ENCODE data around the gene DIS3.
"Not testable (repeated sequence)": the region's sequence is repeated elsewhere in the genome, so short reads cannot be mapped to it uniquely, and the experiment has no call there.

Gene DIS3

GRCh38 chr13:72792640-72793039 lies 10.9 kb upstream of the DIS3 start:
- no peak for DNase-seq (ENCODE audit: low read depth in 1 of 2, low spot score in 1 of 2)
- H3K27me3 ChIP-seq (ENCODE audit: insufficient read depth, poor library complexity, severe bottlenecking) = no peaks in the 10 kb centered on the region
- no peak overlapping the region for H3K4me3 ChIP-seq (replicated peaks; ENCODE audit: insufficient read depth, low read length)
- no peak overlapping the region for H3K27ac ChIP-seq (replicated peaks)
- TF ChIP-seq REST (IDR thresholded peaks at IDR 0.05; ENCODE audit: insufficient replicate concordance, low read depth) (no peak), POLR2AphosphoS5 (IDR thresholded peaks at IDR 0.05; ENCODE audit: low read depth) (no peak), CTCF (IDR thresholded peaks at IDR 0.05; ENCODE audit: insufficient read depth, low read length) (no peak), GABPA (IDR thresholded peaks at IDR 0.05; ENCODE audit: low read depth) (no peak)

GRCh38 chr13:72788831-72789230 lies 7.1 kb upstream of the DIS3 start:
- DNase-seq (ENCODE audit: low read depth in 1 of 2, low spot score in 1 of 2) = peak in 1 of 2 experiments; percentile 28
- H3K4me3 ChIP-seq (replicated peaks; ENCODE audit: insufficient read depth, low read length) = no peak overlapping the region
- no peak for TF ChIP-seq REST (IDR thresholded peaks at IDR 0.05; ENCODE audit: insufficient replicate concordance, low read depth)
- TF ChIP-seq CTCF (IDR thresholded peaks at IDR 0.05; ENCODE audit: insufficient read depth, low read length) = no peak
- TF ChIP-seq GABPA (IDR thresholded peaks at IDR 0.05; ENCODE audit: low read depth) = no peak
- peak; percentile 73 for TF ChIP-seq SPI1 (IDR thresholded peaks at IDR 0.05; ENCODE audit: borderline replicate concordance, low read depth)
- TF ChIP-seq POLR2AphosphoS5 (IDR thresholded peaks at IDR 0.05; ENCODE audit: low read depth) = no peak
- H3K27me3 ChIP-seq (ENCODE audit: insufficient read depth, poor library complexity, severe bottlenecking) = no peaks in the 10 kb centered on the region
- peak overlapping the region; percentile 22 for H3K27ac ChIP-seq (replicated peaks)

GRCh38 chr13:72784679-72785078 lies 3.0 kb upstream of the DIS3 start:
- H3K27ac ChIP-seq (replicated peaks); H3K27me3 ChIP-seq (ENCODE audit: insufficient read depth, poor library complexity, severe bottlenecking); DNase-seq (ENCODE audit: low read depth in 1 of 2, low spot score in 1 of 2); H3K4me3 ChIP-seq (replicated peaks; ENCODE audit: insufficient read depth, low read length): not testable (repeated sequence)

GRCh38 chr13:72782717-72783116 lies 1.0 kb upstream of the DIS3 start:
- Histone ChIP-seq H3K27ac (replicated peaks) (peak overlapping the region; percentile 81), H3K4me3 (replicated peaks; ENCODE audit: insufficient read depth, low read length) (peak overlapping the region; percentile 97), H3K27me3 (ENCODE audit: insufficient read depth, poor library complexity, severe bottlenecking) (no peaks in the 10 kb centered on the region)
- no peak for DNase-seq (ENCODE audit: low read depth in 1 of 2, low spot score in 1 of 2)
- TF ChIP-seq CTCF (IDR thresholded peaks at IDR 0.05; ENCODE audit: insufficient read depth, low read length) (no peak), REST (IDR thresholded peaks at IDR 0.05; ENCODE audit: insufficient replicate concordance, low read depth) (no peak), POLR2AphosphoS5 (IDR thresholded peaks at IDR 0.05; ENCODE audit: low read depth) (no peak), SPI1 (IDR thresholded peaks at IDR 0.05; ENCODE audit: borderline replicate concordance, low read depth) (no peak)

All from HL-60 (cell line).